ENCODE data around the gene HAUS3. TPM values are rescaled to one million over a fixed set of nuclear protein-coding genes. Genes with fewer than 3 reads are reported as not detected.
A peak's percentile ranks its signal among the peaks of the same experiment; 100 is the strongest.

HAUS3 gene
- total RNA-seq (1 to 10 TPM; 4.2 to 7.4 (median 5.1) TPM), polyA plus RNA-seq (10 to 100 TPM in 1 of 3 donors, 1 to 10 TPM in 2; 5.3 to 16.1 (median 5.8) TPM)
- long read RNA-seq, donor 1, partial matches to known transcripts: 5 of 7 reads
- long read RNA-seq, donor 1, other reads (novel, unspliced or antisense): 0 of 7 reads
- long read RNA-seq, donor 2, full-length matches to known transcripts: 8 of 23 reads
- long read RNA-seq, donor 2, partial matches to known transcripts: 10 of 23 reads
- long read RNA-seq, donor 2, other reads (novel, unspliced or antisense): 5 of 23 reads

- Histone ChIP-seq H3K4me1 (peaks cover 45% of the 10 kb centered on the region), H3K4me3 (peak within 1 kb of the TSS; percentile 93), H3K27me3 (ENCODE audit: insufficient read depth in 3 of 3, low read length in 2 of 3) (no peaks in the 10 kb centered on the region), H3K27ac (peak within 1 kb of the TSS; percentile 70), H3K36me3 (ENCODE audit: insufficient read depth in 1 of 2, low read depth in 1 of 2) (peaks cover 0 to 31% of the 10 kb centered on the region in 2 donors), H3K9me3 (no peaks in the 10 kb centered on the region)
- TF ChIP-seq, protein P1, sequence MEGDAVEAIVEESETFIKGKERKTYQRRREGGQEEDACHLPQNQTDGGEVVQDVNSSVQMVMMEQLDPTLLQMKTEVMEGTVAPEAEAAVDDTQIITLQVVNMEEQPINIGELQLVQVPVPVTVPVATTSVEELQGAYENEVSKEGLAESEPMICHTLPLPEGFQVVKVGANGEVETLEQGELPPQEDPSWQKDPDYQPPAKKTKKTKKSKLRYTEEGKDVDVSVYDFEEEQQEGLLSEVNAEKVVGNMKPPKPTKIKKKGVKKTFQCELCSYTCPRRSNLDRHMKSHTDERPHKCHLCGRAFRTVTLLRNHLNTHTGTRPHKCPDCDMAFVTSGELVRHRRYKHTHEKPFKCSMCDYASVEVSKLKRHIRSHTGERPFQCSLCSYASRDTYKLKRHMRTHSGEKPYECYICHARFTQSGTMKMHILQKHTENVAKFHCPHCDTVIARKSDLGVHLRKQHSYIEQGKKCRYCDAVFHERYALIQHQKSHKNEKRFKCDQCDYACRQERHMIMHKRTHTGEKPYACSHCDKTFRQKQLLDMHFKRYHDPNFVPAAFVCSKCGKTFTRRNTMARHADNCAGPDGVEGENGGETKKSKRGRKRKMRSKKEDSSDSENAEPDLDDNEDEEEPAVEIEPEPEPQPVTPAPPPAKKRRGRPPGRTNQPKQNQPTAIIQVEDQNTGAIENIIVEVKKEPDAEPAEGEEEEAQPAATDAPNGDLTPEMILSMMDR (IDR thresholded peaks at IDR 0.05): no peak
- ATAC-seq: peak; percentile 97 to 99 (median 98)
- peak; percentile 98 to 100 for DNase-seq
- intact Hi-C loops (cut with DNase I): loop anchor here in 1 of 2 donors (2.0 to 5.0 kb wide), 2 partner anchors 19 to 176 kb away; partner anchors contain the start of genes CFAP99 and ZFYVE28
- WGBS, 3 donors: 0 to 1% (median 0%) methylated on average over 71 to 88 of the region's 88 CpGs
These were observed at the start of gene HAUS3, which contains the start of gene POLN for GRCh38 chr4:2241410-2242353. TSS of gene HAUS3 (minus strand) at chr4:2242121. CDS start at chr4:2240946, 1,175 bp downstream. TSS of gene POLN (minus strand) at chr4:2242121. CDS start at chr4:2229231, 12,890 bp downstream.

GRCh38 chr4:2290974-2291704 is 49.2 kb upstream of the HAUS3 start:
- WGBS, 3 donors: 80 to 87% (median 85%) methylated on average over 24 of the region's 24 CpGs
- Histone ChIP-seq H3K9me3 (no peaks in the 10 kb centered on the region), H3K27me3 (ENCODE audit: insufficient read depth in 3 of 3, low read length in 2 of 3) (no peaks in the 10 kb centered on the region), H3K36me3 (ENCODE audit: insufficient read depth in 1 of 2, low read depth in 1 of 2) (no peaks in the 10 kb centered on the region), H3K4me1 (no peaks in the 10 kb centered on the region), H3K4me3 (no peak overlapping the region), H3K27ac (no peak overlapping the region)
- TF ChIP-seq, protein P1 (IDR thresholded peaks at IDR 0.05): no peak
- no peak for ATAC-seq
- intact Hi-C loops (cut with DNase I): no loop called here
- peak in 1 of 2 donors; percentile 9 for DNase-seq

GRCh38 chr4:2290488-2290887 is 48.6 kb upstream of the HAUS3 start:
- intact Hi-C loops (cut with DNase I): no loop called here
- TF ChIP-seq, protein P1 (IDR thresholded peaks at IDR 0.05): no peak
- H3K9me3 ChIP-seq: no peaks in the 10 kb centered on the region
- no peak for ATAC-seq
- WGBS, 3 donors: 84 to 92% (median 85%) methylated on average over 9 of the region's 9 CpGs
- H3K36me3 ChIP-seq (ENCODE audit: insufficient read depth in 1 of 2, low read depth in 1 of 2): no peaks in the 10 kb centered on the region
- DNase-seq: no peak
- H3K27me3 ChIP-seq (ENCODE audit: insufficient read depth in 3 of 3, low read length in 2 of 3): no peaks in the 10 kb centered on the region
- H3K4me1 ChIP-seq: no peaks in the 10 kb centered on the region
- no peak overlapping the region for H3K4me3 ChIP-seq
- H3K27ac ChIP-seq: no peak overlapping the region

DNA sequence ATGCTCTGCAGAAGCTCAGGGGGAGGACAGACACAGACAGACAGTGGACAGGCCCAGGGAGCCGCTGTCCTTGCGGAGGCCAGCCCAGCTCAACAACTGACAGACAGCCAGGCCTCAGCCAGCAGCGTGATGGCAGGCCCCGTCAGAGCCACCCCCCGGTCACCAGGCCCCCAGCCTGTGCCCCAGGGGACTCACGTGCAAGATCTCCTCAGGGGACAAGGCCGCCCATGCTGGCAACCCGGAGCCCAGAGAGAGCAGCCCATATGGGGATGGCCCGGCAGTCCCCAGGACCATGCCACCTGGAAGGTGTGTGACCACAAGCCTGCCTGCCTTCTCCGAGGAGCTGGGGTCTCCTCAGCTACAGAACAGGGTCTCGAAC is 48.0 kb upstream of the HAUS3 start:
- no peak overlapping the region for H3K4me3 ChIP-seq
- no peak for DNase-seq
- no peaks in the 10 kb centered on the region for H3K9me3 ChIP-seq
- intact Hi-C loops (cut with DNase I): no loop called here
- H3K36me3 ChIP-seq (ENCODE audit: insufficient read depth in 1 of 2, low read depth in 1 of 2): no peaks in the 10 kb centered on the region
- no peak for ATAC-seq
- H3K27me3 ChIP-seq (ENCODE audit: insufficient read depth in 3 of 3, low read length in 2 of 3): no peaks in the 10 kb centered on the region
- WGBS, 3 donors: 90 to 93% (median 90%) methylated on average over 11 of the region's 11 CpGs
- TF ChIP-seq, protein P1 (IDR thresholded peaks at IDR 0.05): no peak
- no peak overlapping the region for H3K27ac ChIP-seq
- H3K4me1 ChIP-seq: no peaks in the 10 kb centered on the region

All from psoas muscle (tissue), 8 donors.